Stimulated activated CD4-positive, alpha-beta T cell treated with anti-CD3 and anti-CD28 coated beads, TNF-alpha, amount 100 ng/mL, for 4 hours (primary cell): ENCODE measurements around the gene HOXD3.

ENCODE experiments used
- DNase-seq, 3 experiments: peaks; one replicate each; pipeline ENCODE4 v3.0.0-alpha.2; 2020; ENCODE audit warnings: low read depth in 3 of 3

The HOXD3 gene

GRCh38 chr2:176149481-176149938, 7.6 kb upstream of the HOXD3 start:
- no peak for DNase-seq

GRCh38 chr2:176149939-176150583, 7.0 kb upstream of the HOXD3 start:
- DNase-seq: no peak

GRCh38 chr2:176150584-176151441, 6.3 kb upstream of the HOXD3 start:
- DNase-seq: no peak

GRCh38 chr2:176151442-176152287, 5.4 kb upstream of the HOXD3 start, which contains the start of gene HOXD4:
TSS of gene HOXD4 (plus strand) at chr2:176151550. CDS start at chr2:176151634, 84 bp downstream.
- DNase-seq: no peak

- DNase-seq: no peak
These were observed 4.5 kb upstream of the HOXD3 start for GRCh38 chr2:176152350-176153181.

- no peak for DNase-seq
These were observed 2.4 kb upstream of the HOXD3 start for GRCh38 chr2:176154576-176155252.

- no peak for DNase-seq
These were observed 1.6 kb upstream of the HOXD3 start for GRCh38 chr2:176155356-176156044.

GRCh38 chr2:176156301-176156806, 753 bp upstream of the HOXD3 start:
- DNase-seq: no peak

- DNase-seq: no peak
These were observed 535 bp downstream of the HOXD3 start for GRCh38 chr2:176157499-176158185.

GRCh38 chr2:176158186-176158591, 1.1 kb downstream of the HOXD3 start:
- no peak for DNase-seq

GRCh38 chr2:176158855-176159662, 2.0 kb downstream of the HOXD3 start:
- no peak for DNase-seq

GRCh38 chr2:176159663-176160250, 2.6 kb downstream of the HOXD3 start:
- no peak for DNase-seq

- no peak for DNase-seq
These were observed 3.3 kb downstream of the HOXD3 start for GRCh38 chr2:176160251-176160985.

- no peak for DNase-seq
These were observed 4.1 kb downstream of the HOXD3 start for GRCh38 chr2:176160986-176161824.

GRCh38 chr2:176161825-176162626, 4.9 kb downstream of the HOXD3 start:
- no peak for DNase-seq
